HepG2 (cell line): ENCODE results near the gene LCAT. TPM values are rescaled to one million over a fixed set of nuclear protein-coding genes. Genes with fewer than 3 reads are reported as not detected.

Source experiments
- ATAC-seq: fragments of 200-7000 bp; cut with Tn5 transposase; 3 replicates; pipeline ENCODE4 v1.9.1; 2020; ENCODE audit warnings: mild to moderate bottlenecking, moderate library complexity
- BruUV-seq: library from RNA; stranded (reverse); fragments of 400-500 nt; replicated peaks from 2 replicates; lab custom pipeline; 2021; lab: Mats Ljungman, UMichigan
- CTCF ChIA-PET: fragments of 300-600 bp; formaldehyde crosslinking; extraction: SDS; loops from one replicate; lab custom pipeline; 2021; ENCODE audit warnings: low total read pairs, inconsistent platforms, low intra/inter-chr PET ratio; lab: Yijun Ruan, JAX
- POLR2A ChIA-PET: fragments of 350-600 bp; sonication (Branson Sonifier 250); formaldehyde crosslinking; loops from one replicate; lab custom pipeline; 2020; ENCODE audit warnings: antibody characterized with exemption, inconsistent platforms; lab: Yijun Ruan, JAX
- DNase-seq: peaks from one replicate; pipeline ENCODE4 v3.0.0-alpha.2; 2015; ENCODE audit warnings: low spot score
- FAIRE-seq: peaks from 3 replicates; lab custom pipeline; 2011; peaks lifted over from hg19 to GRCh38; lab: Jason Lieb, UNC
- H2AFZ ChIP-seq: one replicate; pipeline ENCODE4 v1.6.1; 2011; ENCODE audit warnings: low read length, inconsistent platforms
- H3K27ac ChIP-seq: fragments of 300-600 bp; 3 replicates; pipeline ENCODE4 v1.8.0; 2011; ENCODE audit warnings: mixed run types, mild to moderate bottlenecking, mixed read lengths, low read length, inconsistent platforms; ENCODE audit not compliant: insufficient read depth; ENCODE audit errors: extremely low read length
- H3K27me3 ChIP-seq, 2 experiments: fragments of 200-600 bp in 1 of 2; 2 replicates in 1 of 2; 3 replicates in 1 of 2; pipeline versions ENCODE4 v1.6.0 to v1.8.0; 2011; ENCODE audit warnings: low read length in 2 of 2, mild to moderate bottlenecking in 2 of 2, moderate library complexity in 2 of 2, inconsistent platforms in 1 of 2; ENCODE audit not compliant: insufficient read depth in 2 of 2, control insufficient read depth in 1 of 2
- H3K36me3 ChIP-seq, 2 experiments: fragments of 200-600 bp in 1 of 2; replicated peaks in 1 of 2; 2 replicates in 1 of 2; 3 replicates in 1 of 2; pipeline versions ENCODE4 v1.5.1 to v1.8.0; 2011; ENCODE audit warnings: low read length in 2 of 2, inconsistent platforms in 1 of 2; ENCODE audit not compliant: insufficient read depth in 2 of 2, control insufficient read depth in 1 of 2
- H3K4me1 ChIP-seq: 2 replicates; pipeline ENCODE4 v1.5.1; 2012; ENCODE audit warnings: low read length, inconsistent platforms; ENCODE audit not compliant: insufficient read depth
- H3K4me2 ChIP-seq: 2 replicates; pipeline ENCODE4 v1.6.0; 2011; ENCODE audit warnings: low read depth, low read length, inconsistent platforms
- H3K4me3 ChIP-seq, 3 experiments: fragments of 200-600 bp in 1 of 3; sonication (generic), shearing (Covaris generic) in 1 of 3; replicated peaks in 1 of 3; 2 replicates each; pipeline ENCODE4 v1.5.1; 2011 to 2016; ENCODE audit warnings: low read length in 3 of 3, inconsistent platforms in 2 of 3, low read depth in 2 of 3, mild to moderate bottlenecking in 2 of 3, control low read depth in 1 of 3, mixed read lengths in 1 of 3; ENCODE audit not compliant: insufficient read depth in 1 of 3
- H3K79me2 ChIP-seq: one replicate; pipeline ENCODE4 v1.6.1; 2011; ENCODE audit warnings: low read length, inconsistent platforms; ENCODE audit not compliant: insufficient read depth
- H3K9ac ChIP-seq: 2 replicates; pipeline ENCODE4 v1.6.0; 2011; ENCODE audit warnings: mild to moderate bottlenecking, low read depth, low read length, inconsistent platforms; ENCODE audit not compliant: insufficient read depth
- H3K9me3 ChIP-seq: 2 replicates; pipeline ENCODE4 v1.5.1; 2012; ENCODE audit warnings: mild to moderate bottlenecking, low read length
- H4K20me1 ChIP-seq: 2 replicates; pipeline ENCODE4 v1.6.0; 2011; ENCODE audit warnings: inconsistent platforms, mild to moderate bottlenecking, low read length, moderate library complexity; ENCODE audit not compliant: insufficient read depth
- AHR ChIP-seq: IDR thresholded peaks from 2 replicates; pipeline ENCODE4 v1.6.1; 2018; ENCODE audit warnings: missing genetic modification reagents, missing compliant biosample characterization
- FOSL2 ChIP-seq: sonication (generic); formaldehyde crosslinking; IDR thresholded peaks from 2 replicates; pipeline ENCODE4 v1.4.0; 2020; ENCODE audit warnings: missing genetic modification reagents
- FOXM1 ChIP-seq: sonication (generic); formaldehyde crosslinking; IDR thresholded peaks from 2 replicates; pipeline ENCODE4 v1.5.0; 2020; ENCODE audit warnings: missing genetic modification reagents
- KMT2A ChIP-seq: sonication (generic); formaldehyde crosslinking; IDR thresholded peaks from 2 replicates; pipeline ENCODE4 v1.4.0; 2020; ENCODE audit warnings: missing genetic modification reagents
- SMAD3 ChIP-seq: sonication (generic); formaldehyde crosslinking; IDR thresholded peaks from 2 replicates; pipeline ENCODE4 v1.4.0; 2020; ENCODE audit warnings: missing genetic modification reagents
- ZBTB34 ChIP-seq: sonication (generic); formaldehyde crosslinking; IDR thresholded peaks from 2 replicates; pipeline ENCODE4 v1.8.0; 2022; ENCODE audit warnings: mild to moderate bottlenecking, missing genetic modification reagents
- ZBTB39 ChIP-seq: sonication (generic); formaldehyde crosslinking; IDR thresholded peaks from 2 replicates; pipeline ENCODE4 v1.5.0; 2020; ENCODE audit warnings: missing genetic modification reagents
- ZFP36L1 ChIP-seq: sonication (generic); formaldehyde crosslinking; IDR thresholded peaks from 2 replicates; pipeline ENCODE4 v1.8.0; 2022; ENCODE audit warnings: mild to moderate bottlenecking, missing genetic modification reagents, moderate library complexity
- ZHX1 ChIP-seq: sonication (generic); formaldehyde crosslinking; IDR thresholded peaks from 2 replicates; pipeline ENCODE4 v1.8.1; 2022; ENCODE audit warnings: low read depth, mild to moderate bottlenecking, missing genetic modification reagents
- ZNF224 ChIP-seq: sonication (generic); formaldehyde crosslinking; IDR thresholded peaks from 2 replicates; pipeline ENCODE4 v1.5.0; 2020; ENCODE audit warnings: mild to moderate bottlenecking, missing genetic modification reagents
- ZNF737 ChIP-seq: sonication (generic); formaldehyde crosslinking; IDR thresholded peaks from 2 replicates; pipeline ENCODE4 v1.5.0; 2020; ENCODE audit warnings: missing genetic modification reagents, mild to moderate bottlenecking, borderline replicate concordance
- ZNF878 ChIP-seq: sonication (generic); formaldehyde crosslinking; IDR thresholded peaks from 2 replicates; pipeline ENCODE4 v1.8.1; 2023; ENCODE audit warnings: mild to moderate bottlenecking, missing genetic modification reagents, moderate library complexity
- WGBS: methylation state at CpG from one replicate; pipeline ENCODE4 v1.1.6; 2017; ENCODE audit warnings: low lambda C conversion rate; 5-methylcytosine and 5-hydroxymethylcytosine counted together
- in situ Hi-C: cut with HindIII; loops from 2 replicates; pipeline ENCODE4 v1.10.0; 2017; ENCODE audit warnings: low pct_unique_long_range_greater_than_20kb; ENCODE audit not compliant: extremely low pct_ligation_motif_present
- intact Hi-C: fragments of 100-400 bp; cut with micrococcal nuclease; formaldehyde crosslinking; loops from one replicate; pipeline ENCODE4 v1.10.0; 2022; ENCODE audit not compliant: unreplicated experiment
- polyA plus RNA-seq, 8 experiments: library from polyadenylated mRNA; depleted of rRNA in 3 of 8; stranded (reverse) in 7 of 8; unstranded in 1 of 8; fragments of >200 nt; fragmentation: Illumina TruSeq in 4 of 8; extraction: Trizol in 4 of 8; gene quantifications; 2 replicates each; pipeline versions ENCODE4 v1.2.1 to v1.2.3, GENCODE V29; 2011 to 2016; ENCODE audit warnings: low read depth in 4 of 8, missing spikeins in 1 of 8, mixed read lengths in 1 of 8; ENCODE audit not compliant: insufficient read depth in 1 of 8
- total RNA-seq, 5 experiments: library from RNA; depleted of rRNA; stranded (reverse); fragments of >200 nt; fragmentation: Illumina TruSeq; extraction: Trizol; gene quantifications; 2 replicates each; pipeline ENCODE4 v1.2.3, GENCODE V29; 2016; ENCODE audit warnings: low read depth in 1 of 5

LCAT gene
- total and polyA plus RNA-seq, 2 of the 13 experiments (the other 11 are each of a cell fraction or from before 2014, with no cell fraction given), result 36.1 to 38.9 TPM

- TF ChIP-seq ZHX1 (CRISPR knock-in tag) (no peak), ZFP36L1 (CRISPR knock-in tag) (no peak), KMT2A (CRISPR knock-in tag) (0 out of 2 replicates have a peak, but pooled peaks have one; percentile 0)
These were observed 6.9 kb downstream of the LCAT start (continued) for GRCh38 chr16:67936880-67937605.

- DNase-seq, result peak; percentile 51
- Histone ChIP-seq H3K36me3 (peaks cover 2 to 4% of the 10 kb centered on the region in 2 experiments; a peak in 2 of 5 replicates), H3K9ac (peak within 1 kb of the TSS; percentile 92), H3K4me1 (peaks cover 34% of the 10 kb centered on the region), H3K79me2 (peaks cover 24% of the 10 kb centered on the region), H3K4me3 (peak within 1 kb of the TSS; percentile 86 to 97 (median 97)), H4K20me1 (peaks cover 5% of the 10 kb centered on the region; the same call in 1 of the 2 replicates), H2AFZ (no peak within 1 kb of the TSS), H3K9me3 (no peaks in the 10 kb centered on the region), H3K4me2 (peak within 1 kb of the TSS; percentile 99), H3K27me3 (no peaks in the 10 kb centered on the region; a peak in 1 of 5 replicates), H3K27ac (peak within 1 kb of the TSS; percentile 70)
- intact Hi-C loops, result no loop called here
- FAIRE-seq, result no peak
- BruUV-seq, result TSS peak; percentile 77
- POLR2A ChIA-PET, result interaction anchor here (0.6 to 4.6 kb wide), 35 partner anchors 8 to 455 kb away, joined by 3 to 40 read pairs (median 5); partner anchors contain the start of genes ACD, ATP6V0D1, CTCF and DDX28
- WGBS, result 1% methylated on average over 18 of the region's 54 CpGs
- peak; percentile 10 for ATAC-seq
- in situ Hi-C loops, result loop anchor here (10.0 kb wide), 1 partner anchor 272 kb away; the partner anchor contains the start of genes ACD, C16orf86, ENKD1 and PARD6A
- CTCF ChIA-PET, result interaction anchor here (0.5 to 2.4 kb wide), 2 partner anchors 45 to 120 kb away, joined by 3 to 6 read pairs; no protein-coding TSS in a partner anchor
- TF ChIP-seq FOSL2 (CRISPR knock-in tag), result no peak; the same call in 1 of the 2 replicates
- TF ChIP-seq SMAD3, result 0 out of 2 replicates have a peak, but pooled peaks have one; percentile 9
- TF ChIP-seq AHR (CRISPR knock-in tag), result no peak; the same call in 1 of the 2 replicates
- peak; percentile 71; the same call in 1 of the 2 replicates for TF ChIP-seq ZBTB39 (CRISPR knock-in tag)
- no peak for TF ChIP-seq FOXM1 (CRISPR knock-in tag)
- no peak for TF ChIP-seq ZNF737 (CRISPR knock-in tag)
- TF ChIP-seq ZNF878 (CRISPR knock-in tag), result no peak
- 0 out of 2 replicates have a peak, but pooled peaks have one; percentile 10 for TF ChIP-seq ZBTB34 (CRISPR knock-in tag)
- 0 out of 2 replicates have a peak, but pooled peaks have one; percentile 33 for TF ChIP-seq ZNF224 (CRISPR knock-in tag)
These were observed 7.6 kb downstream of the LCAT start, which contains the start of gene PSMB10 for GRCh38 chr16:67936124-67936879. PSMB10 (minus strand) TSS chr16:67936850; CDS start chr16:67936749, 101 bp downstream.
